HEK293 (cell line): Measurements from ENCODE around the gene RPS28.

ENCODE experiments used
- ATF2 ChIP-seq: fragments of 450-650 bp; formaldehyde crosslinking; IDR thresholded peaks from 2 replicates; pipeline ENCODE4 v1.5.1; 2016; ENCODE audit warnings: missing biosample characterization, missing genetic modification characterization, low read depth
- BCL11B ChIP-seq: fragments of 450-650 bp; formaldehyde crosslinking; IDR thresholded peaks from 2 replicates; pipeline ENCODE4 v1.5.1; 2016; ENCODE audit warnings: low read depth, missing biosample characterization, missing genetic modification characterization
- HOXA7 ChIP-seq: sonication (generic); formaldehyde crosslinking; IDR thresholded peaks from 2 replicates; pipeline ENCODE4 v1.8.1; 2022; ENCODE audit warnings: missing genetic modification reagents, borderline replicate concordance
- PATZ1 ChIP-seq: fragments of 450-650 bp; formaldehyde crosslinking; IDR thresholded peaks from 2 replicates; pipeline ENCODE4 v1.5.1; 2016; ENCODE audit warnings: missing biosample characterization, missing genetic modification characterization
- REST ChIP-seq: fragments of 450-650 bp; formaldehyde crosslinking; IDR thresholded peaks from 2 replicates; pipeline ENCODE4 v1.5.1; 2016; ENCODE audit warnings: missing biosample characterization, missing genetic modification characterization
- WT1 ChIP-seq: fragments of 450-650 bp; formaldehyde crosslinking; IDR thresholded peaks from 2 replicates; pipeline ENCODE4 v1.5.1; 2016; ENCODE audit warnings: missing biosample characterization, missing genetic modification characterization
- YY1 ChIP-seq: fragments of 450-650 bp; formaldehyde crosslinking; IDR thresholded peaks from 2 replicates; pipeline ENCODE4 v1.5.1; 2018; ENCODE audit warnings: missing biosample characterization, missing genetic modification characterization
- ZNF148 ChIP-seq: fragments of 450-650 bp; formaldehyde crosslinking; IDR thresholded peaks from 2 replicates; pipeline ENCODE4 v1.5.0; 2017; ENCODE audit warnings: missing biosample characterization, missing genetic modification characterization, borderline replicate concordance
- ZNF280D ChIP-seq: fragments of 450-650 bp; formaldehyde crosslinking; IDR thresholded peaks from 2 replicates; pipeline ENCODE4 v1.5.1; 2016; ENCODE audit warnings: missing biosample characterization, missing genetic modification characterization
- ZNF645 ChIP-seq: fragments of 450-650 bp; formaldehyde crosslinking; IDR thresholded peaks from 2 replicates; pipeline ENCODE4; 2016; ENCODE audit warnings: missing biosample characterization, missing genetic modification characterization

GRCh38 chr19:8367327-8368001 lies 46.2 kb downstream of the RPS28 start:
- TF ChIP-seq BCL11B (no peak), REST (tag by site-specific recombination) (no peak), PATZ1 (tag by site-specific recombination) (peak; percentile 91), WT1 (tag by site-specific recombination) (peak; percentile 92), YY1 (tag by site-specific recombination) (no peak), ZNF645 (tag by site-specific recombination) (no peak), ZNF148 (tag by site-specific recombination) (0 out of 2 replicates have a peak, but pooled peaks have one; percentile 26), HOXA7 (no peak), ATF2 (tag by site-specific recombination) (no peak), ZNF280D (tag by site-specific recombination) (no peak)
